AG04450 (cell line): ENCODE data around the gene ST3GAL4. TPM values are rescaled to one million over a fixed set of nuclear protein-coding genes. Genes with fewer than 3 reads are reported as not detected.

Source experiments
- CTCF ChIA-PET: fragments of 300-600, 350-600 bp; formaldehyde crosslinking; extraction: SDS; loops from one replicate; lab custom pipeline; 2022; ENCODE audit warnings: antibody characterized with exemption, inconsistent platforms; lab: Charles Lee
- POLR2A ChIA-PET: fragments of 350-600 bp; formaldehyde crosslinking; extraction: SDS; loops from one replicate; lab custom pipeline; 2021; ENCODE audit warnings: antibody characterized with exemption, inconsistent platforms; lab: Yijun Ruan, JAX
- DNase-seq: peaks from one replicate; pipeline ENCODE4 v3.0.0-alpha.2; 2011; ENCODE audit warnings: low read depth, low spot score
- H3K27ac ChIP-seq: one replicate; pipeline ENCODE4 v1.5.1; 2012; ENCODE audit warnings: low read depth, low read length, control low read depth
- H3K27me3 ChIP-seq: one replicate; pipeline ENCODE4 v1.6.0; 2012; ENCODE audit warnings: low read length; ENCODE audit not compliant: control insufficient read depth, insufficient read depth
- H3K4me3 ChIP-seq: 2 replicates; pipeline ENCODE4 v1.5.1; 2011; ENCODE audit warnings: mild to moderate bottlenecking, low read depth, low read length, control low read depth
- H3K9me3 ChIP-seq: 2 replicates; pipeline ENCODE4 v1.5.1; 2012; ENCODE audit warnings: low read length; ENCODE audit not compliant: control insufficient read depth, insufficient read depth
- polyA plus RNA-seq: library from polyadenylated mRNA; depleted of rRNA; stranded (reverse); fragments of >200 nt; gene quantifications from 2 replicates; pipeline ENCODE4 v1.2.3, GENCODE V29; 2011
- TF ChIP-seq, protein P1 (sequence below): IDR thresholded peaks from 2 replicates; pipeline ENCODE4 v1.5.1; 2011; ENCODE audit warnings: low read depth, low read length, control low read depth, inconsistent platforms

Gene ST3GAL4
- polyA plus RNA-seq, 1 experiment = 13.1 TPM

DNA sequence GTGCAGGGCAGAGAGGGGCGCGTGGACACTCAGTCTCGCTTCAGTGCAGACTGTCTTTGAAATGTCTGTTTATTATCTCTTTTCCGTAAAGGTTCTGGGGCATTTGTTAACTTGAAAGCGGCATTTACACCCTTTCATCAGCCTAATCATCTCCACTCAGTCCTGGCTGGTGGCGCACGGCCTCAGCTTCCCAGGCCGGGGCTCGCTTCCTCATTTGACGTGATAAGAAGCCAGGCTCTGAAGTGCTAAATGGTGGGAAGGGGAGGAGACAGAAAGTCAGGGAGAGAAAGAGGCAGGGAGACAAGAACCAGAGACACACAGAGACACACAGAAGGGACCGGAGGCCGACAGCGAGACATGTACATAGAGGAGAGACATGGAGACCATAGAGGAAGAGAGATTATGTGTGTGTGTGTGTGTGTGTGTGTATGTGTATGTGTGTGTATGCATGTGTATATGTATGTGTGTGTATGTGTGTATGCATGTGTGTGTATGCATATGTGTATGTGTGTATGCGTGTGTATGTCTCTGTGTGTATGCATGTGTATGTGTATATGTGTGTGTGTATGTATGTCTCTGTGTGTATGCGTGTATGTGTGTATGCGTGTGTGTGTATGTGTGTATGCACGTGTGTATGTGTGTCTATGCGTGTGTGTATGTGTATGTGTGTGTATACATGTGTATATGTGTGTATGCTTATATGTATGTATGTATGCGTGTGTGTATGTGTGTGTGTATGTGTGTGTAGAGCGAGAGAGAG is 101.5 kb downstream of the ST3GAL4 start:
- TF ChIP-seq, protein P1, sequence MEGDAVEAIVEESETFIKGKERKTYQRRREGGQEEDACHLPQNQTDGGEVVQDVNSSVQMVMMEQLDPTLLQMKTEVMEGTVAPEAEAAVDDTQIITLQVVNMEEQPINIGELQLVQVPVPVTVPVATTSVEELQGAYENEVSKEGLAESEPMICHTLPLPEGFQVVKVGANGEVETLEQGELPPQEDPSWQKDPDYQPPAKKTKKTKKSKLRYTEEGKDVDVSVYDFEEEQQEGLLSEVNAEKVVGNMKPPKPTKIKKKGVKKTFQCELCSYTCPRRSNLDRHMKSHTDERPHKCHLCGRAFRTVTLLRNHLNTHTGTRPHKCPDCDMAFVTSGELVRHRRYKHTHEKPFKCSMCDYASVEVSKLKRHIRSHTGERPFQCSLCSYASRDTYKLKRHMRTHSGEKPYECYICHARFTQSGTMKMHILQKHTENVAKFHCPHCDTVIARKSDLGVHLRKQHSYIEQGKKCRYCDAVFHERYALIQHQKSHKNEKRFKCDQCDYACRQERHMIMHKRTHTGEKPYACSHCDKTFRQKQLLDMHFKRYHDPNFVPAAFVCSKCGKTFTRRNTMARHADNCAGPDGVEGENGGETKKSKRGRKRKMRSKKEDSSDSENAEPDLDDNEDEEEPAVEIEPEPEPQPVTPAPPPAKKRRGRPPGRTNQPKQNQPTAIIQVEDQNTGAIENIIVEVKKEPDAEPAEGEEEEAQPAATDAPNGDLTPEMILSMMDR = no peak
- CTCF ChIA-PET = interaction anchor here (4.9 kb wide), 1 partner anchor 23 kb away, joined by 48 read pairs; no protein-coding TSS in a partner anchor
- POLR2A ChIA-PET = no interaction called here

DNA sequence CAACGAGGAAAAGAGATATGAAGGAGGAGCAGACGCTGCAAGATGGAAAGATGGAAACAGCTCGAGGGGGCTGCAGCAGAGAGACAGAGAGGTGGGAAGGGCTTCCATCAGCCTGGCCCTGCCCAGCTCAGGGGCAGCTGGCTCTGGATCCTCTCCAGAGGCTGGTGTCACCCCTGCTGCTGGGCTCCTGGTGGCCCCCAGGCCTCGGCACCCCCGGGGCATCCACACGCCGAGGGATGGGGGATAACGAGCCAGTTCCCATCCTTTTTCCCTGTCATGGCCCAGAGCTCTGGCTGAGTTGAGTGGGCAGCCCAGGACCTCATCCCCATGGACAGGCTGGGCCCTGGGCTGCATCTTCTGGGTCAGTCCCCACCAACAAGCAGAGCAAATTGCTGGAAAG is 102.3 kb downstream of the ST3GAL4 start:
- POLR2A ChIA-PET = no interaction called here
- Histone ChIP-seq H3K4me3 (no peak overlapping the region), H3K9me3 (no peaks in the 10 kb centered on the region), H3K27ac (no peak overlapping the region), H3K27me3 (no peaks in the 10 kb centered on the region)
- CTCF ChIA-PET = interaction anchor here (4.9 kb wide), 1 partner anchor 22 kb away, joined by 48 read pairs; no protein-coding TSS in a partner anchor
- TF ChIP-seq, protein P1 = no peak
- no peak for DNase-seq

More for the DNA sequence above, 101.5 kb downstream of the ST3GAL4 start:
- H3K27ac ChIP-seq = no peak overlapping the region
- peaks cover 4% of the 10 kb centered on the region for H3K27me3 ChIP-seq
- no peak overlapping the region for H3K4me3 ChIP-seq
- H3K9me3 ChIP-seq = no peaks in the 10 kb centered on the region; the same call in 1 of the 2 replicates
- DNase-seq = no peak

DNA sequence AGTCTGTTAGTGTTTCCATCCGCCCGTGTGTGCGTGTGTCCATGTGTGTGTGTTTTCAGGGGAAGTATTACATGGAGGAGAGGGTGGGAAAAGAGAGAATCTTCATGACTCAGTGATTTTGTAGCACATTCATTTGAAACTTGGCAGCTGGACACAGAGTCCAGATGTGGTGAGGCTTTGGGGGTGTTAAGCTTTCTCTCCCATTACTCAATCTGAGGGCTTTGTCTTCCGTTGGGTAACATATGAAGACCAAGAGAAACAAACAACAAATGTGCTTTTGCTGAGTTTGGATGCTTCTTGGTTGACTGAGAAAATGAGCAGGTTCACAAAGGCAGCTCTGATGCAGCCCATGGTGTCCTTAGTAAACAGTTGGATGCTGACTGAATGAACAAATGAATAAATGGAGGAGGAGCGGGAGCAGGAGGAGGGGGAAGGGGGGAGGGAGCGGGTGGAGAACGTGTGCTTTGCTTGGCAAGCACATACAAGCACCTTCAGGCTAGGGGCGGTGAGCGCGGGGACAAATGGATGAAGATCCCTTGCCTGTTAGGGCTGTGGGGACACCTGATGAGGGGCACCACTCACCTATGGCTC is 104.3 kb downstream of the ST3GAL4 start:
- peak overlapping the region; percentile 31 for H3K27ac ChIP-seq
- H3K27me3 ChIP-seq = peaks cover 4% of the 10 kb centered on the region
- DNase-seq = peak; percentile 84
- H3K4me3 ChIP-seq = no peak overlapping the region
- CTCF ChIA-PET = interaction anchor here (0.6 to 4.9 kb wide), 4 partner anchors 12 to 886 kb away, joined by 3 to 48 read pairs (median 3); no protein-coding TSS in a partner anchor
- TF ChIP-seq, protein P1 = no peak
- H3K9me3 ChIP-seq = peaks cover 4% of the 10 kb centered on the region
- POLR2A ChIA-PET = no interaction called here

DNA sequence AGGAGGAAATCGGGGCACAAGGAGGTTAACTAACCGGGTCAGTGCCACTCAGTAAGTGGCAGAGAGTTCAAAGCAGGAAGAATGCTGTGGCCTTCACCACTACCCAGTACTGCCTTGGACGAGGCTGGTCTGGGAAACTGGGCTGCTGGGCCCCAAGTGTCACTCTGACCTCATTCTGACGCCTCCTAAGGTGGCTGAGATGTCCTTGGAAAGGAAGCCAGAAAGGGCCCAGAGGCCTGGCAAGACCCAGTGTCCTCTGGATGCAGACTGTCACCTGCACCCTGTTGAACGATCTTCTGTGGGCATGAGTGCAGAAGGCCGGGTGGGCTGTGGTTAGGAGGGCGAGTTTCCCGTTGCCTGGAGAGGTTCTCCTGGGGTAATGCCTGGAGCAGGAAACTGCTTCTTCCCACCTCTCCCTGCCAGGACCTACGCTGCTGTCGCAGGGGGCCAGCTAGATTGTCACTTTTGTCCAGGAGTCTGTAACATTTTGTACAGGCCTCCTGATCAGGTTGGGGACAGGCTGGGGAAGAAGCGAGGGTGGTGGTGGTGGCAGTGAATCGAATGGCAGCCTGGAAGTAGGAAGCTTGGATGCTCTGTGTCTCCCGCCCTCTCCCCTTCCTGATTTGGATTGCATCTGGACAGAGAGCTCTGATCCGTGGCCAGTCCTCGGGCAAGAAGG is 105.1 kb downstream of the ST3GAL4 start:
- Histone ChIP-seq H3K27me3 (peaks cover 12% of the 10 kb centered on the region), H3K4me3 (no peak overlapping the region), H3K9me3 (peaks cover 6% of the 10 kb centered on the region), H3K27ac (no peak overlapping the region)
- ChIA-PET POLR2A (no interaction called here), CTCF (interaction anchor here (4.9 kb wide), 1 partner anchor 20 kb away, joined by 48 read pairs; no protein-coding TSS in a partner anchor)
- TF ChIP-seq, protein P1 = no peak
- DNase-seq = no peak
